GM23338 (cell line): ENCODE results near the gene BCHE. TPM values are rescaled to one million over a fixed set of nuclear protein-coding genes. Genes with fewer than 3 reads are reported as not detected.

Experiments
- ATAC-seq: fragments of 200-7000 bp; cut with Tn5 transposase; 3 replicates; pipeline ENCODE4 v1.9.1; 2020
- DNase-seq: peaks from one replicate; pipeline ENCODE4 v3.0.0-alpha.2; 2015; ENCODE audit warnings: low spot score
- H2AFZ ChIP-seq: fragments of 200-600 bp; sonication (generic); 2 replicates; pipeline ENCODE4 v1.8.0; 2016; ENCODE audit warnings: antibody characterized with exemption, mild to moderate bottlenecking, moderate library complexity
- H3F3A ChIP-seq: fragments of 200-600 bp; sonication (generic); replicated peaks from 2 replicates; pipeline ENCODE4 v1.8.0; 2017; ENCODE audit warnings: antibody characterized with exemption, mixed run types, low read depth
- H3K27ac ChIP-seq: fragments of 200-600 bp; sonication (generic); 2 replicates; pipeline ENCODE4 v1.6.1; 2016; ENCODE audit warnings: low read depth
- H3K27me3 ChIP-seq: fragments of 200-600 bp; sonication (generic); 2 replicates; pipeline ENCODE4 v1.8.0; 2016; ENCODE audit warnings: mild to moderate bottlenecking, mixed run types, moderate library complexity; ENCODE audit not compliant: insufficient read depth
- H3K36me3 ChIP-seq: fragments of 200-600 bp; sonication (generic); 2 replicates; pipeline ENCODE4 v1.8.0; 2016; ENCODE audit warnings: mild to moderate bottlenecking; ENCODE audit not compliant: insufficient read depth
- H3K4me1 ChIP-seq: fragments of 200-600 bp; sonication (generic); 2 replicates; pipeline ENCODE4 v1.8.0; 2016; ENCODE audit warnings: mild to moderate bottlenecking, moderate library complexity; ENCODE audit not compliant: insufficient read depth
- H3K4me2 ChIP-seq: fragments of 200-600 bp; sonication (generic); 2 replicates; pipeline ENCODE4 v1.7.1; 2017; ENCODE audit warnings: mixed run types
- H3K4me3 ChIP-seq: fragments of 200-600 bp; sonication (generic); 2 replicates; pipeline ENCODE4 v1.6.1; 2016; ENCODE audit warnings: mixed run types
- H3K79me2 ChIP-seq: fragments of 200-600 bp; sonication (generic); replicated peaks from 2 replicates; pipeline ENCODE4 v1.8.0; 2017; ENCODE audit warnings: mild to moderate bottlenecking; ENCODE audit not compliant: insufficient read depth
- H3K9me2 ChIP-seq: fragments of 200-600 bp; sonication (generic); 2 replicates; pipeline ENCODE4 v1.8.0; 2017; ENCODE audit not compliant: insufficient read depth
- H4K20me1 ChIP-seq: fragments of 200-600 bp; sonication (generic); replicated peaks from 2 replicates; pipeline ENCODE4 v1.8.0; 2017; ENCODE audit warnings: mild to moderate bottlenecking; ENCODE audit not compliant: insufficient read depth
- H3K27ac Mint-ChIP-seq: 2 replicates; pipeline ENCODE4 v1.8.0; 2020; ENCODE audit warnings: inconsistent platforms, mild to moderate bottlenecking, moderate library complexity, mixed read lengths
- H3K27me3 Mint-ChIP-seq: 3 replicates; pipeline ENCODE4 v1.8.0; 2022; ENCODE audit warnings: low read depth, mild to moderate bottlenecking, moderate library complexity, mixed read lengths, inconsistent platforms; ENCODE audit not compliant: insufficient read depth, poor library complexity
- H3K36me3 Mint-ChIP-seq: 3 replicates; pipeline ENCODE4 v1.8.0; 2021; ENCODE audit warnings: low read depth, mild to moderate bottlenecking, inconsistent platforms, moderate library complexity, mixed read lengths
- H3K4me1 Mint-ChIP-seq: 3 replicates; pipeline ENCODE4 v1.8.0; 2020; ENCODE audit warnings: mild to moderate bottlenecking, inconsistent platforms, mixed read lengths
- H3K4me3 Mint-ChIP-seq: 3 replicates; pipeline ENCODE4 v1.8.0; 2021; ENCODE audit warnings: moderate library complexity, mild to moderate bottlenecking, inconsistent platforms, mixed read lengths
- H3K9me3 Mint-ChIP-seq: 3 replicates; pipeline ENCODE4 v1.8.0; 2020; ENCODE audit warnings: moderate library complexity, mild to moderate bottlenecking, inconsistent platforms, mixed read lengths
- CTCF ChIP-seq, 2 experiments: fragments of 200-600 bp in 1 of 2; sonication (generic) in 1 of 2; conservative IDR thresholded peaks; 2 replicates each; pipeline versions ENCODE4 v1.5.1 to v1.6.1; 2016 to 2017; ENCODE audit warnings: antibody characterized with exemption in 2 of 2, low read depth in 2 of 2, mild to moderate bottlenecking in 2 of 2, moderate library complexity in 1 of 2
- EZH2 ChIP-seq: fragments of 200-600 bp; sonication (generic); IDR thresholded peaks from one replicate; pipeline ENCODE4 v1.8.0; 2017; ENCODE audit warnings: antibody characterized with exemption, mild to moderate bottlenecking, low read depth; ENCODE audit not compliant: unreplicated experiment
- EZH2phosphoT487 ChIP-seq: fragments of 200-600 bp; sonication (generic); IDR thresholded peaks from one replicate; pipeline ENCODE4 v1.8.1; 2018; ENCODE audit warnings: antibody characterized with exemption; ENCODE audit not compliant: unreplicated experiment
- JUNB ChIP-seq: IDR thresholded peaks from one replicate; pipeline ENCODE4 v1.6.1; 2016; ENCODE audit warnings: antibody characterized with exemption; ENCODE audit not compliant: unreplicated experiment
- NANOG ChIP-seq: IDR thresholded peaks from 2 replicates; pipeline ENCODE4 v1.6.1; 2016; ENCODE audit warnings: antibody characterized with exemption, borderline replicate concordance
- ZNF462 ChIP-seq: fragments of 250-450 bp; sonication (Bioruptor Pico); IDR thresholded peaks from 2 replicates; pipeline ENCODE4 v1.5.0; 2020; ENCODE audit warnings: mild to moderate bottlenecking, moderate library complexity
- polyA plus RNA-seq: library from polyadenylated mRNA; unstranded; fragments of >200 nt; fragmentation: Nextera tagmentation; extraction: Ambion mirVana; gene quantifications from 2 replicates; pipeline ENCODE4 v1.2.1, GENCODE V29; 2016
- total RNA-seq: library from RNA; depleted of rRNA; stranded (reverse); fragments of >200 nt; shearing (Covaris generic); gene quantifications from 2 replicates; pipeline ENCODE4 v1.2.3, GENCODE V29; 2014

The BCHE gene
- total and polyA plus RNA-seq, 2 experiments from 2014 or later: 0.73 to 1.1 TPM

GRCh38 chr3:165748094-165748493 lies 89.1 kb downstream of the BCHE start:
- TF ChIP-seq CTCF (conservative IDR thresholded peaks at IDR 0.05; ENCODE audit: low read depth in 2 of 2): no peak
- TF ChIP-seq NANOG: no peak
- no peak for TF ChIP-seq JUNB
- no peak for TF ChIP-seq EZH2
- no peak for TF ChIP-seq EZH2phosphoT487
- TF ChIP-seq ZNF462: no peak
- H3K36me3 ChIP-seq: no peaks in the 10 kb centered on the region
- no peaks in the 10 kb centered on the region for H3K9me2 ChIP-seq
- Mint-ChIP-seq H3K27ac (no peak overlapping the region), H3K9me3 (peaks cover 4% of the 10 kb centered on the region; the same call in 1 of the 3 replicates), H3K4me3 (no peak overlapping the region), H3K36me3 (no peaks in the 10 kb centered on the region), H3K27me3 (no peaks in the 10 kb centered on the region), H3K4me1 (no peaks in the 10 kb centered on the region; the same call in 2 of the 3 replicates)
- no peaks in the 10 kb centered on the region for H3K4me1 ChIP-seq
- H3K4me2 ChIP-seq: no peak overlapping the region
- no peaks in the 10 kb centered on the region for H3K27me3 ChIP-seq
- DNase-seq: no peak
- ATAC-seq: no peak
- no peaks in the 10 kb centered on the region for H3F3A ChIP-seq
- H3K27ac ChIP-seq: no peak overlapping the region
- no peaks in the 10 kb centered on the region for H4K20me1 ChIP-seq
- no peaks in the 10 kb centered on the region for H3K79me2 ChIP-seq
- no peak overlapping the region for H3K4me3 ChIP-seq
- 0 out of 2 replicates have a peak overlapping the region, but pooled peaks have one; percentile 38 for H2AFZ ChIP-seq
